H1 (cell line): ENCODE results near the gene PPP1R13B. TPM values are rescaled to one million over a fixed set of nuclear protein-coding genes. Genes with fewer than 3 reads are reported as not detected.

Experiments used
- CTCF ChIA-PET: fragments of 300-600 bp; sonication (Branson Sonifier 250); formaldehyde crosslinking; loops from one replicate; lab custom pipeline; 2021; ENCODE audit not compliant: partially characterized antibody; lab: Charles Lee
- POLR2A ChIA-PET: fragments of 300-600 bp; sonication (Branson Sonifier 250); formaldehyde crosslinking; loops from one replicate; lab custom pipeline; 2021; ENCODE audit warnings: inconsistent platforms; ENCODE audit not compliant: partially characterized antibody; lab: Charles Lee
- DNase-seq, 2 experiments: peaks; one replicate each; pipeline versions ENCODE4 v3.0.0 to v3.0.0-alpha.2; 2010 to 2022; ENCODE audit warnings: low spot score in 2 of 2, low read depth in 1 of 2, mixed read lengths in 1 of 2
- FAIRE-seq: peaks from 2 replicates; lab custom pipeline; 2011; peaks lifted over from hg19 to GRCh38; lab: Jason Lieb, UNC
- H2AFZ ChIP-seq: 2 replicates; pipeline ENCODE4 v1.8.1; 2012; ENCODE audit warnings: low read length, inconsistent platforms
- H2AK5ac ChIP-seq: 2 replicates; pipeline ENCODE4 v1.6.1; 2013; ENCODE audit warnings: low read depth, low read length
- H2BK120ac ChIP-seq: replicated peaks from 2 replicates; pipeline ENCODE3; 2013; ENCODE audit warnings: low read depth, low read length, inconsistent platforms
- H2BK12ac ChIP-seq: 2 replicates; pipeline ENCODE4 v1.6.1; 2013; ENCODE audit warnings: low read depth, low read length
- H2BK15ac ChIP-seq: 2 replicates; pipeline ENCODE4 v1.6.1; 2013; ENCODE audit warnings: low read length
- H2BK20ac ChIP-seq: 2 replicates; pipeline ENCODE4 v1.6.1; 2013; ENCODE audit warnings: low read length
- H2BK5ac ChIP-seq: 2 replicates; pipeline ENCODE4 v1.6.1; 2013; ENCODE audit warnings: low read depth, low read length
- H3K14ac ChIP-seq: 2 replicates; pipeline ENCODE4 v1.6.1; 2013; ENCODE audit warnings: inconsistent platforms; ENCODE audit not compliant: insufficient read length
- H3K18ac ChIP-seq: 2 replicates; pipeline ENCODE4 v1.6.1; 2013; ENCODE audit warnings: low read length; ENCODE audit errors: extremely low read depth
- H3K23ac ChIP-seq: 2 replicates; pipeline ENCODE4 v1.6.1; 2013; ENCODE audit warnings: inconsistent platforms; ENCODE audit not compliant: insufficient read length
- H3K23me2 ChIP-seq: 2 replicates; pipeline ENCODE4 v1.6.1; 2013; ENCODE audit warnings: low read depth, low read length
- H3K27ac ChIP-seq: 2 replicates; pipeline ENCODE4 v1.6.1; 2011; ENCODE audit warnings: low read depth, low read length, inconsistent platforms
- H3K27me3 ChIP-seq, 4 experiments: replicated peaks in 1 of 4; 1 replicate in 1 of 4; 2 replicates in 3 of 4; pipeline versions ENCODE4 v1.6.1 to v1.8.1; 2011 to 2013; ENCODE audit warnings: low read length in 3 of 4, mild to moderate bottlenecking in 3 of 4, inconsistent platforms in 2 of 4, mixed read lengths in 2 of 4, moderate library complexity in 1 of 4; ENCODE audit not compliant: control insufficient read depth in 3 of 4, insufficient read depth in 3 of 4; ENCODE audit errors: extremely low read depth in 1 of 4
- H3K36me3 ChIP-seq, 4 experiments: 2 replicates each; pipeline versions ENCODE4 v1.6.1 to v1.8.1; 2011 to 2013; ENCODE audit warnings: mild to moderate bottlenecking in 4 of 4, low read length in 3 of 4, moderate library complexity in 2 of 4, control low read depth in 1 of 4, inconsistent platforms in 1 of 4; ENCODE audit not compliant: insufficient read depth in 4 of 4, control insufficient read depth in 2 of 4
- H3K4ac ChIP-seq: replicated peaks from 2 replicates; pipeline ENCODE3; 2013; ENCODE audit warnings: low read length, low read depth, mixed read lengths, inconsistent platforms; ENCODE audit not compliant: insufficient read length
- H3K4me1 ChIP-seq, 4 experiments: replicated peaks in 1 of 4; 1 replicate in 1 of 4; 2 replicates in 3 of 4; pipeline versions ENCODE4 v1.6.1 to v1.8.1; 2011 to 2013; ENCODE audit warnings: low read length in 3 of 4, inconsistent platforms in 2 of 4, mixed read lengths in 1 of 4; ENCODE audit not compliant: insufficient read depth in 4 of 4, control insufficient read depth in 3 of 4
- H3K4me2 ChIP-seq, 2 experiments: 2 replicates each; pipeline versions ENCODE4 v1.6.1 to v1.8.1; 2011 to 2013; ENCODE audit warnings: low read depth in 2 of 2, low read length in 2 of 2, control low read depth in 1 of 2, inconsistent platforms in 1 of 2, mild to moderate bottlenecking in 1 of 2; ENCODE audit not compliant: insufficient read depth in 1 of 2
- H3K4me3 ChIP-seq, 4 experiments: fragments of 200-600, 300-600 bp in 1 of 4; sonication (generic), shearing (Covaris generic), sonication (Bioruptor Twin) in 1 of 4; 2 replicates each; pipeline versions ENCODE4 v1.5.1 to v1.8.1; 2011 to 2016; ENCODE audit warnings: low read length in 4 of 4, low read depth in 3 of 4, control low read depth in 2 of 4, inconsistent platforms in 2 of 4, mild to moderate bottlenecking in 2 of 4, mixed read lengths in 1 of 4, moderate library complexity in 1 of 4; ENCODE audit not compliant: insufficient read depth in 2 of 4; ENCODE audit errors: extremely low read depth in 1 of 4
- H3K56ac ChIP-seq: replicated peaks from 2 replicates; pipeline ENCODE3; 2013; ENCODE audit warnings: low read depth, mild to moderate bottlenecking, mixed read lengths, low read length, inconsistent platforms; ENCODE audit not compliant: insufficient read length
- H3K79me1 ChIP-seq: 2 replicates; pipeline ENCODE4 v1.6.1; 2013; ENCODE audit warnings: low read depth, low read length, control low read depth
- H3K79me2 ChIP-seq, 2 experiments: 2 replicates each; pipeline versions ENCODE4 v1.6.1 to v1.8.1; 2012 to 2013; ENCODE audit warnings: low read length in 2 of 2, mild to moderate bottlenecking in 2 of 2, inconsistent platforms in 1 of 2; ENCODE audit not compliant: insufficient read depth in 2 of 2, control insufficient read depth in 1 of 2
- H3K9ac ChIP-seq, 4 experiments: replicated peaks in 1 of 4; 1 replicate in 1 of 4; 2 replicates in 3 of 4; pipeline versions ENCODE4 v1.6.1 to v1.8.1; 2011 to 2013; ENCODE audit warnings: low read depth in 3 of 4, low read length in 3 of 4, control low read depth in 2 of 4, mild to moderate bottlenecking in 2 of 4, moderate library complexity in 2 of 4, inconsistent platforms in 1 of 4; ENCODE audit errors: extremely low read depth in 1 of 4
- H3K9me3 ChIP-seq, 2 experiments: 2 replicates each; pipeline versions ENCODE4 v1.6.1 to v1.8.1; 2012 to 2013; ENCODE audit warnings: mild to moderate bottlenecking in 2 of 2, moderate library complexity in 2 of 2, control low read depth in 1 of 2, inconsistent platforms in 1 of 2, low read depth in 1 of 2, low read length in 1 of 2, mixed read lengths in 1 of 2; ENCODE audit not compliant: insufficient read depth in 2 of 2
- H4K20me1 ChIP-seq, 2 experiments: replicated peaks in 1 of 2; 2 replicates each; pipeline versions ENCODE3 to v1.8.1; 2011 to 2013; ENCODE audit warnings: inconsistent platforms in 2 of 2, low read length in 2 of 2, mild to moderate bottlenecking in 1 of 2; ENCODE audit not compliant: insufficient read depth in 2 of 2, control insufficient read depth in 1 of 2
- H4K5ac ChIP-seq: 2 replicates; pipeline ENCODE4 v1.6.1; 2013; ENCODE audit warnings: low read length, low read depth, mixed read lengths, inconsistent platforms; ENCODE audit not compliant: insufficient read length
- H4K8ac ChIP-seq: 2 replicates; pipeline ENCODE4 v1.8.0; 2013; ENCODE audit warnings: mild to moderate bottlenecking, moderate library complexity, low read length, inconsistent platforms; ENCODE audit not compliant: insufficient read depth; ENCODE audit errors: extremely low read depth
- H4K91ac ChIP-seq: replicated peaks from 2 replicates; pipeline ENCODE3; 2013; ENCODE audit warnings: low read length, mixed read lengths, inconsistent platforms; ENCODE audit not compliant: insufficient read length
- EP300 ChIP-seq, 2 experiments: IDR thresholded peaks; 1 replicate in 1 of 2; 2 replicates in 1 of 2; pipeline ENCODE4 v1.6.1; 2011 to 2012; ENCODE audit warnings: low read depth in 2 of 2, low read length in 2 of 2, mild to moderate bottlenecking in 2 of 2, borderline replicate concordance in 1 of 2, inconsistent platforms in 1 of 2, moderate library complexity in 1 of 2
- HDAC6 ChIP-seq: IDR thresholded peaks from one replicate; pipeline ENCODE4 v1.7.1; 2012; ENCODE audit warnings: low read depth, mild to moderate bottlenecking, inconsistent platforms, low read length, moderate library complexity
- JUND ChIP-seq: IDR thresholded peaks from 2 replicates; pipeline ENCODE4 v1.6.1; 2011; ENCODE audit warnings: mild to moderate bottlenecking, improper control_type of control experiment, low read length
- KDM4A ChIP-seq: IDR thresholded peaks from one replicate; pipeline ENCODE4 v1.7.1; 2012; ENCODE audit warnings: low read depth, mild to moderate bottlenecking, moderate library complexity, low read length, inconsistent platforms; ENCODE audit not compliant: severe bottlenecking
- SP4 ChIP-seq: IDR thresholded peaks from 2 replicates; pipeline ENCODE4 v1.6.1; 2012; ENCODE audit warnings: low read length, inconsistent platforms
- SUZ12 ChIP-seq: fragments of 200-600 bp; sonication (generic); IDR thresholded peaks from 2 replicates; pipeline ENCODE4 v1.6.1; 2012; ENCODE audit warnings: mild to moderate bottlenecking, inconsistent platforms, low read length, moderate library complexity, mixed read lengths
- TAF1 ChIP-seq: IDR thresholded peaks from 2 replicates; pipeline ENCODE4 v1.6.1; 2011; ENCODE audit warnings: mild to moderate bottlenecking, low read depth, low read length
- TEAD4 ChIP-seq: IDR thresholded peaks from 2 replicates; pipeline ENCODE4 v1.6.1; 2012; ENCODE audit warnings: low read depth, low read length, inconsistent platforms, mixed read lengths
- WGBS, 2 experiments: shearing (Covaris generic) in 1 of 2; methylation state at CpG; one replicate each; pipeline versions ENCODE4 v1.1.6 to v1.1.7; 2013 to 2015; ENCODE audit warnings: low lambda C conversion rate in 2 of 2, mixed read lengths in 2 of 2, inconsistent platforms in 1 of 2, low coverage in 1 of 2, missing lambda C conversion rate in 1 of 2; ENCODE audit not compliant: insufficient replicate concordance in 2 of 2, insufficient coverage in 1 of 2, insufficient read length in 1 of 2; ENCODE audit errors: extremely low coverage in 1 of 2, missing lambda C conversion rate in 1 of 2; 5-methylcytosine and 5-hydroxymethylcytosine counted together
- polyA plus RNA-seq, 7 experiments: library from polyadenylated mRNA; depleted of rRNA in 3 of 7; stranded (reverse) in 5 of 7; unstranded in 2 of 7; fragments of >200 nt in 5 of 7; fragments of 200-250 nt in 2 of 7; gene quantifications; 1 replicate in 5 of 7; 2 replicates in 1 of 7; 4 replicates in 1 of 7; pipeline versions ENCODE4 v1.2.1 to v1.2.3, GENCODE V29; 2011 to 2013; ENCODE audit warnings: missing spikeins in 2 of 7, mixed read lengths in 2 of 7
- total RNA-seq: library from RNA; stranded (reverse); fragmentation: NEBNext Ultra II Directional; extraction: Animal tissue kit (Norgen Biotek cat#: 25700); gene quantifications from 2 replicates; pipeline ENCODE4 v1.2.1, GENCODE V29; 2021
- TF ChIP-seq, protein P1 (sequence below): IDR thresholded peaks from 2 replicates; pipeline ENCODE4 v1.6.1; 2011; ENCODE audit warnings: low read depth, mild to moderate bottlenecking, low read length; ENCODE audit not compliant: insufficient read depth
- TF ChIP-seq, protein P2 (sequence below): IDR thresholded peaks from 2 replicates; pipeline ENCODE4 v1.6.1; 2012; ENCODE audit warnings: inconsistent platforms

PPP1R13B gene
- total and polyA plus RNA-seq, 2 of the 8 experiments (the other 6 are each of a cell fraction or from before 2014, with no cell fraction given) = 2.6 to 8.9 TPM

DNA sequence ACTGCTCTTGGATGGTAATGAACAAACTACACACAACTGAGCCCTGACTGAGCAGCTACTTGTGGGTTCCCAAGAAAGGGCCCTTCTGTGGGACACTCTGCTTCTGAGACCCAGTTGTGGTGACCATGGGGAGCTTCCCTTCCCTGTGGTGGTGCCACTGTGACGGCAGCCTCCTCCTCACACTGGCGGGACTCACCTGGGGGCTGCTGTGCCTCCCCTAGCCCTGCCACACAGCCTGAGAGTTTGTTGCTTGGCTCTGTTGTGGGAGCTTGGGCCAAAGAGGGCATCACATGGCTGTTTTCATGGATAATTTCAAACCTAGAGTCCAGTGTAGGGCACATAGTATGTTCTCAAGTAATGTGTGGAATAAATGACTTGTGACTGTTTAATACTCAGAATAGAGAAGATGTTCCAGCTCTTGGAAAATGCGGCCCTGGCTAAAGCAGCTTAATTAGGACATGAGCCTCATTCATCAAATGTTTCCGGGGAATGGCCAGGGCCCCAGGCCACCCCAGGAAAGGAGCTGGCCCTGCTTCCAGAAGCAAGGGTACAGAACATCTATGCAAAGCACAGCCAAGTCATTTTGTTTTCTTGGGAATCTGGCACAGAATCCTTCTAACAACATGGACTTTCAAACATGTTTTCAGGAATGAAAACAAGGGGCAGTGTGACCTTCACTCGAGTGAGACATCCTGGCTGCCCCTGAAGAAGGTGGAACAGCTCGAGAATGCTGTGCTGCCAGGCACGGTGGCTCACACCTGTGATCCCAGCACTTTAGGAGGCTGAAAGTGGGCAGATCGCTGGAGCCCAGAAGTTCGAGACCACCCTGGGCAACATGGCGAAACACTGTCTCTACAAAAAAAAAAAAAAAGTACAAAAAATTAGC is 110.6 kb downstream of the PPP1R13B start:
- Histone ChIP-seq H3K4me1 (peaks cover 0 to 3% (median under 1%) of the 10 kb centered on the region in 4 experiments; a peak in 3 of 7 replicates), H3K56ac (no peak overlapping the region), H2BK15ac (no peak overlapping the region), H3K14ac (no peak overlapping the region), H2AFZ (no peak overlapping the region), H3K79me2 (no peaks in the 10 kb centered on the region), H4K91ac (no peak overlapping the region), H3K23ac (no peak overlapping the region), H2BK12ac (no peak overlapping the region), H3K4ac (no peak overlapping the region), H3K79me1 (no peaks in the 10 kb centered on the region), H3K4me2 (no peak overlapping the region), H3K9me3 (no peaks in the 10 kb centered on the region), H3K23me2 (no peaks in the 10 kb centered on the region), H3K36me3 (peaks cover 0 to 6% (median 2%) of the 10 kb centered on the region in 4 experiments; a peak in 4 of 8 replicates), H2AK5ac (no peak overlapping the region), H3K4me3 (no peak overlapping the region), H4K5ac (no peak overlapping the region), H2BK20ac (no peak overlapping the region), H3K27me3 (no peaks in the 10 kb centered on the region), H3K27ac (no peak overlapping the region), H4K8ac (no peak overlapping the region), H2BK120ac (no peak overlapping the region), H4K20me1 (peaks cover under 1 to 10% of the 10 kb centered on the region in 2 experiments), H2BK5ac (no peak overlapping the region), H3K18ac (no peak overlapping the region), H3K9ac (no peak overlapping the region)
- FAIRE-seq = no peak
- ChIA-PET POLR2A (interaction anchor here (1.1 to 1.9 kb wide), 3 partner anchors 8 to 12 kb away, joined by 3 to 9 read pairs (median 5); no protein-coding TSS in a partner anchor), CTCF (interaction anchor here (0.6 to 2.5 kb wide), 6 partner anchors 18 to 194 kb away, joined by 3 to 9 read pairs (median 4); no protein-coding TSS in a partner anchor)
- 83% methylated on average over 9 of the region's 10 CpGs; no CpG with 5 or more reads in 1 of the 2 experiments for whole genome bisulfite sequencing, 2 experiments
- no peak for DNase-seq
- no peak for TF ChIP-seq SUZ12
- TF ChIP-seq KDM4A = no peak
- TF ChIP-seq, protein P1, sequence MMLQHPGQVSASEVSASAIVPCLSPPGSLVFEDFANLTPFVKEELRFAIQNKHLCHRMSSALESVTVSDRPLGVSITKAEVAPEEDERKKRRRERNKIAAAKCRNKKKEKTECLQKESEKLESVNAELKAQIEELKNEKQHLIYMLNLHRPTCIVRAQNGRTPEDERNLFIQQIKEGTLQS = no peak
- TF ChIP-seq SP4 = no peak
- no peak for TF ChIP-seq HDAC6
- TF ChIP-seq TAF1 = no peak
- TF ChIP-seq, protein P2, sequence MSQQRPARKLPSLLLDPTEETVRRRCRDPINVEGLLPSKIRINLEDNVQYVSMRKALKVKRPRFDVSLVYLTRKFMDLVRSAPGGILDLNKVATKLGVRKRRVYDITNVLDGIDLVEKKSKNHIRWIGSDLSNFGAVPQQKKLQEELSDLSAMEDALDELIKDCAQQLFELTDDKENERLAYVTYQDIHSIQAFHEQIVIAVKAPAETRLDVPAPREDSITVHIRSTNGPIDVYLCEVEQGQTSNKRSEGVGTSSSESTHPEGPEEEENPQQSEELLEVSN = no peak
- TF ChIP-seq TEAD4 = no peak
- no peak for TF ChIP-seq EP300 (IDR thresholded peaks at IDR 0.05; ENCODE audit: borderline replicate concordance in 1 of 2, low read depth in 2 of 2, low read length in 2 of 2)
- TF ChIP-seq JUND = no peak
